HG03520 (cell line): ENCODE measurements around the gene STMN1.

Experiments
- ATAC-seq: cut with Tn5 transposase; IDR thresholded peaks from one replicate; pipeline ENCODE4 v1.9.1; 2021; ENCODE audit warnings: mild to moderate bottlenecking, moderate library complexity; ENCODE audit not compliant: unreplicated experiment

STMN1 gene

DNA sequence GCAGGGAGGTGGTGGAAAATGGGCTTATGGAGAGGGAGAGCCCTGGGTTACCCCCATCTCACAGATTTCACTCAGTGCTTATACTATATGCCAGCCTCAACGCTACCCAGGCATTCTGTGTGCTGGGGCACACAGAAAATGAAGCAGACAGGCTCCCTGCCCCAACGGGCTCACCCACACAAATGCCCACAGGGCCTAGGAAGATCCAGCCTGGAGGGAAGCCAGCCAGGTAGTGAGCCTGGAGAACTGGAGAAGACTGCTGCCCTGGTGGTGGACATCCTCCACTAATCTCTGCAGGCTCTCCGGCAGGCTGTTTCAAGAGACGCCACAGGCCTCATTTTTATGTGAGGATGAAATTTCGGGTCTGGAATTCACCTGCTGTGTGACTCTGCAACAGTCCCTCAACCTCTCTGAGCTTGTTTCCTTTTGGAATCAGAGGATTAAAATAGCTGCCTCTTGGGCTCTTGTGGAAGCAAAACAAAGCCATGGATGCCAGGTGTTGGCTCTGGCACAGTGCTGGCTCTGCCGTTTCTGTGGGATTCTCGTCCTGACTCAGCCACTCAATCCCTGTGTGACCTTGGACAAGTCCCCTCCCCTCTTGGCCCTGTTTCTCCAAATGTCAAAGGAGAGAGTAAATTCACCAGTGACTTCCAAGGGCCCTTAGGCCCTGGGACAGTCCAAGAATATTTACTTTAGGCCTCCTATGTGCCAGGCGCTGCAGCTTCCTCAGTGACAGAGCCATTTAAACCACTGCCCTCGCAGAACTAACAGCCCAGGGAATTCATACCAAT, 34.3 kb downstream of the STMN1 start:
- ATAC-seq = no peak

DNA sequence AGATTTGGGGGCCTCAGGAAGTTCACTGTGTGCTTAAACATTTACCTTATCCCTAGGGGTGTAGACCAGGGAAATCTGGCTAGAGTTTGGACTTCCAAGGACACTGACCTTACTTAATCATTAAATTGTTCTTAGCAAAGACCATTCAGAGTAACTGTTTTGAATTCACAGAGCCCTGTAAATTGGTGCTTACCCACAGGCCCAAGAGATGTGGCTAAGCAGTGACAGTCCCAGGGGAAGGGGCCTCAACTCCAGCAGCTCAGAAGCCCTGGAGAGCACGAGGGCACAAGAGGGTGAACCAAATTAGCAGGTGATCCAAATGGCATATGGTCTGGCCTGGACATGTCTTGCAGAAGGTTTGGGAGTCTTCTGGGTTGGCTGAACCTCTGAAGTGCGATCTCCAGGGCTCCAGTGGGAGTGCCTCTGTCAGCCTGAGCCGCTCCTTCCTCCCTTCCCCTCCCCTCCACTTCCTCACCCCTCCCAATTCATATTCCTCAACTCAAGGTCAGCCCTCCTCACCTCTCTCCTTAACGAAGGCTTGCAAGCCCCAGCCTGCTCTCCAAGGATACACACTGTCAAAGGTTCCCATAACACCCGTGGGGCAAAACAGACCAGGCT, 35.0 kb downstream of the STMN1 start:
- ATAC-seq = no peak

DNA sequence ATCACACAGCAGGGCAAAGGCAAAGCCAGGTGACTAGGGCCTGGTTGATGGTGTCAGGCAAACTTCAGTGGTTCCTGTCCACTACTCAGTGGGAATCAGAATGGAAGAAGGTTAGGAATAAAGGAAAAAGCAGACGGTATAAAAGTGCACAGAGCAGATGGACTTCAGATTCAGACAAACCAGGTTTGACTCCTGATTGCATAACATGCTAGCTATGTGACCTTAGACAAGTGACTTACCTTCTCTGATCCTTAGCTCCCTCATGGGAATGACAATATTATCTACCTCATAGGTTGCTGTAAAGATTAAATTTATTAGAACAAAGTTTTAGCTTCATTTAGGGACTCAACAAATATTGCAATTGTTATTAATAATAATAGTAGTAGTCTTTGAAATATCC, 35.6 kb downstream of the STMN1 start:
- no peak for ATAC-seq

DNA sequence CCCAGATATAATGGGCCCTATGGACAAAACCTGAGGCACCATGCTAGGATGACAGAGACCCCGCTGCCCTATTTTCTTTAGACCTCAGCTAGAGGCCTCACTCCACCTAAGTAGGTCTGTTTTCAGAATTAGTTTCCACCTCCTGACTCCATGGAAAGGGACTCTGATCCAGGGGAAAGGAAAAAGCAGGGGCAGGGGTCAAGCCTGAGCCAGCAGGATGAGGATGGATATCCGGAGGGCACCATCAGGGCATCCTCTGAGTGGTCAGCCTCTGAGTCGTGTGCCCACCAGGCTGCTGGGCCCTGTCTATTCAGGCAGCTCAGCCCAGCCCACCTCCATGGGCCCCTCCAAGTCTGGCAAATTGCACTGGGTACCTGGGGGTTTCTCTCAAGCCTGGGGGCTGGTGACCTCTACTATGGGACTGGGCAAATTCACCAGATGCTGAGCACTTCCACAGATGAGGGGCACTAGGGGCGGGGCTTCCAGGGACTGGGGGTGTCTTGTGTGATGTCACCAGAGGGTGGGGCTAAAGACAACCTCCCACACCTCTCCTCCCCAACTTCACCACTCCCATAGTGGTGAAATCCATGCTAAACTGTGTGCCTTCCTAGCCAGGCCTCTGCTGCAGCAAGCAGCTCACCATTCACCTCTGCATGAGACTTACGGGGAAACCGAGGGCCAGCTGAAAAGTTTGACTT, 36.2 kb downstream of the STMN1 start:
- no peak for ATAC-seq

DNA sequence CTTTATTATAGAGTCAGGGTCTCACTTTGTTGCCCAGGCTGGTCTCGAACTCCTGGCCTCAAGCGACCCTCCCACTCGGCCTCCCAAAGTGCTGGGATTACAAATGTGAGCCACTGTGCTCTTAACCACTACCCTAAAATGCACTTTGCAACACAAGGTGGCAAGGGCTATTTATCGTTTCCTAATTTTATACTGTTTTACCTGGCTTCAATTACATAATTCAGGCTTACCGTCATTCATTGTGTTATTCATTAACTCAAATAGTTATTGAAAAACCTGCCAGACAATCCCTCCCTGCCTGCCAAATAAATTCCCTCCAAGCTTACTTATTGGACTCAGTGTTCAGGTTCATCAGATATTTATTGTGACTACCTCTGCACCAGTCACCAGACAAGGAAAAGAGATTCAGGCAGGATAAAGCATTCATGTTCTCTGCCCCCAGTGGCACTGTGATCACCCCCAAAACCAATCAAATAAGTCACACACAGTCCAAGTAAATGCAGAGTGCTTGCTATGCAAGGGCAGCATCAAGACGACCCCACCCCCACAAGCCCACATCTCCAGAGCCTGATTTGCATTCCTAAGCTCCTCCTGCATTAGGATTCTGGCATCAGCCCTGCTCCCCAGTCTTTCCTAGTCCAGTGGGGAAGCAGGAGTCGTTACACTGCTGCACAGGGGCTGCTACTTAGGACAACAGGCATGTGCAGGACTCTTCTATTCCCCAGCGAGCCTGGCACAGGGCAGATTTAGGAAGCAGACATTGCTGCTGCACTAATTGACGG, 38.8 kb downstream of the STMN1 start:
- no peak for ATAC-seq

DNA sequence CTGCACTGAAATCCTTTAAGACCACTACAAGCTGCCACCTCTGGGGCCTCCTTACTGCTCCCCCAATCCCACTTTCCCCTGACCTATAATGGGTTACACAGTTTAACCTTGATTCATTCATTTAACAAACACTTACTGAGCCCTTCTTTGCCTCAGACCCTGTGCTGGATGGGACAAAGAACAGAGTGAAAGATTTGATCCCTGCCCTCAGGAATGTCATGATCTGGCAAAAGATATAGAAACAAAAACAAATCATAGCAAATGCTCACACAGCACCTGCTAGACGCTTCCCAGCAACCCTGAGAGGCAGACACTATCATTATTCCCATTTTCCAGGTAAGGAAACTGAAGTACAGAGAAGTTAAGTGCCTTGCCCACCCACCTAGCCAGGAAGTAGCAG, 39.9 kb downstream of the STMN1 start:
- ATAC-seq = no peak

DNA sequence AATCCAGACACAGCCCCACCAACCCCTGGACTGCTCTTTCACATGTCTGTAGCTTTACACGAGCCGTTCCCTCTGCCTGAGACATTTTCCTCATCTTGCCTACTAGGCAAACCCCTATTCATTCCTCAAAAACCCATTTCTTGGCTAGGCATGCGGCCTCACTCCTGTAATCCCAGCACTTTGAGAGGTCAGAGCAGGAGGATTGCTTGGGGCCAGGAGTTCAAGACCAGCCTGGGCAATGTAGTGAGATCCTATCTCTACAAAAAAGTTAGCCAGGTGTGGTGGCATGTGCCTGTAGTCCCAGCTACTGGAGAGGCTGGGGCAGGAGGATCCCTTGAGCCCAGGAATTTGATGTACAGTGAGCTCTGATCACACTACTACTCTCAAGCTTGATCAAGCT, 41.8 kb downstream of the STMN1 start:
- no peak for ATAC-seq

DNA sequence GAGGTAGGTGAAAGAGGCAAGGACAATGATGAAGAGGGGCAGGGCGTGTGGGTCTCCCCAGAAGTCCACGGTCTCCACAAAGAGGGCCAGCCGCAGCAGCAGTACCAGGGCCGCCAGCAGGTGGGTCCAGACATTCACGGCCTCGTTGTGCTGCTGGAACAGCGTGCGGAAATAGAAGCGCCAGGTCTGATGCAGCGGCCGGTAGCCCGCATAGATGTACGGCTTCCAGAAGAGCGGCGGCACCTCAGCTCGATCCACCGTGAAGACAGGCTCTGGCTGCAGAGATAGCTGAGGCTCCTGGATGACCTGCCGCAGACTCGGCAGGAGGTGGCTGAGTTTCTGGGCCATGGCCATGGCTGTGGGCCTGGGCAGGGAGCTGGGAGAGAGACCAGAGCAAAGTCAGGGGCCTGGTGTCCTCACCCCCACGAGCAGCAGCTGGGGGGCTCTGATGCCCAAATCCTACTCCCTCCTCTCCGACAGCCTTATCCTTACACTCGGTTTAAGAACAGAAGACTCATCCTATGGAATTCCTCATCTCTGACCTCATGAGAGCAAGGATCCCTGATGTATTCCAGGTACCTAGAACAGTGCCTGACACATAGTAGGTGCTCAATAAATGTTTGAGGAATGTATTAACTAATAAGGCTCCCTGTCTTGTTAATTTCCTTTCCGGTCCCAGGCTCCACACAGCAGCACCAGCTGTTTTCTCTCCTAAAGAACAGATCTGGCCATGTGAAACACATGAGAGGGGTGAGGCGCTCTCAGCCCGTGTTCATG, 42.5 kb downstream of the STMN1 start:
- no peak for ATAC-seq

DNA sequence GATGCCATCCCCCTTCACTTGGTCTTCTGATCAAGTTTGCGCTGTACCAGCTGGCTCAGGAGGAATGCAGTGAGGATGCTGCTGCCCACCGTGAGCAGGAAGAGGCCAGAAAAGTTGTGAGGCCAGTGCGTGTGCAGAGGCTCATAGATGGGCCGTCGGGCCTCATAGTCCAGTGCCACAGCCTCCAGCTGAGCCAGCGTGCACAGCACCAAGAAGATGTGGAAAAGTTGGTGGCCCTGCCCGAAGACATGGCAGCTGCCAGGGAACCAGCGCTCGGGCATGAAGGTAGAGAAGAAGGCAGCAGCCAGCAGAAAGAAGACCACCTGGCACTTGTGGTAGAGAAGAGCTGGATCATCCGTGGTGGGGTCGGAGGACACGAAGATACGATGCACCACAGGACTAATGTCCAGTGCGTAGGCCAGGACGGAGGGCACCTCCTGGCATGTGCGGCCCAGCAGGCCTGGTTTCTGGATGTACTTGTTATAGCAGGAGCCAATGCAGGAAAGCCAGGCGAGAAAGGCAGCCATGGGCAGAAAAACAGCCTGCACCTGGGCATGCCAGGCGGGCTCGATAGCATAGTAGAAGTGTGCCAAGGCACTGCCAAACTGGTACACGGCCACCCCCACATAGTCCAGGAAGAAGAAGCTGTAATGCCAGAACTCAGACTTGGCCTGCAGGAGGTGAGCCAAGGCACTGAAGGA, 43.3 kb downstream of the STMN1 start:
- ATAC-seq = no peak

DNA sequence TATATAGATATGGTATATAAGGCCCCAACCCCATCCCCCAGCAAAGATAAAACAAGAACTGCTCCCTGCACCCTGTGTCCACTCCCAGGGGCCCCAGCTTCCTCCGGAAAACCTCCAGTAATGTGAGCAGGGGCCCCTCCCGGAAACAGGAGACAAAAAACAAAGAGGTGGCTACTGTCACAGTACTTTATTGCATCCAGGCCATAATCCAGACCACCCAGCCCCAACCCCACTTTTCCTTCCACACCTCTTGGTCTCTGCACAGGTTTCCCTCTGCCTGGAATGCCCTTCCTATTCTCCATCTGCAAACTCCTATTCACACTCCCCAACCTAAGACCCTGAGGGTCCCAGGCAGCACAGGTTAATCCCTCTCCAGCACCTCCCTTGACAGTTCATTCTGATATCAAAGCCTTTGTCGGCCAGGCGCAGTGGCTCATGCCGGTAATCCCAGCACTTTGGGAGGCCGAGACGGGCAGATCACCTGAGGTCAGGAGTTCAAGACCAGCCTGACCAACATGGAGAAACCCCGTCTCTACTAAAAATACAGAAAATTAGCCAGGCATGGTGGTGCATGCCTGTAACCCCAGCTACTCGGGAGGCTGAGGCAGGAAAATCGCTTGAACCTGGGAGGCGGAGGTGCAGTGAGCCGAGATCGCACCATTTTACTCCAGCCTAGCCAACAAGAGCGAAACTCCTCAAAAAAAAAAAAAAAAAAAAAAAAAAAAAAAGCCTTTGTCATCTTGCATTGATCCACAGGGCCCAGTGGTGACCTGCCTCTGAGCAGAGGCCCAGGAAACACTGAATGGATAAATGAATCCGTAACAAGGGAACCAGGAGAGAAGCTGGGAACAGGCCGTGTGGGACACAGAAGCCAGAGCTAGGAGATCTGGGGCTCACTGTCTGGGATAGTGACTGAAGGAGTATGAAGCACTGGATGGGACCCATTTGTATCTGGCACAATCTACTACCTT, 44.6 kb downstream of the STMN1 start:
- ATAC-seq = no peak

DNA sequence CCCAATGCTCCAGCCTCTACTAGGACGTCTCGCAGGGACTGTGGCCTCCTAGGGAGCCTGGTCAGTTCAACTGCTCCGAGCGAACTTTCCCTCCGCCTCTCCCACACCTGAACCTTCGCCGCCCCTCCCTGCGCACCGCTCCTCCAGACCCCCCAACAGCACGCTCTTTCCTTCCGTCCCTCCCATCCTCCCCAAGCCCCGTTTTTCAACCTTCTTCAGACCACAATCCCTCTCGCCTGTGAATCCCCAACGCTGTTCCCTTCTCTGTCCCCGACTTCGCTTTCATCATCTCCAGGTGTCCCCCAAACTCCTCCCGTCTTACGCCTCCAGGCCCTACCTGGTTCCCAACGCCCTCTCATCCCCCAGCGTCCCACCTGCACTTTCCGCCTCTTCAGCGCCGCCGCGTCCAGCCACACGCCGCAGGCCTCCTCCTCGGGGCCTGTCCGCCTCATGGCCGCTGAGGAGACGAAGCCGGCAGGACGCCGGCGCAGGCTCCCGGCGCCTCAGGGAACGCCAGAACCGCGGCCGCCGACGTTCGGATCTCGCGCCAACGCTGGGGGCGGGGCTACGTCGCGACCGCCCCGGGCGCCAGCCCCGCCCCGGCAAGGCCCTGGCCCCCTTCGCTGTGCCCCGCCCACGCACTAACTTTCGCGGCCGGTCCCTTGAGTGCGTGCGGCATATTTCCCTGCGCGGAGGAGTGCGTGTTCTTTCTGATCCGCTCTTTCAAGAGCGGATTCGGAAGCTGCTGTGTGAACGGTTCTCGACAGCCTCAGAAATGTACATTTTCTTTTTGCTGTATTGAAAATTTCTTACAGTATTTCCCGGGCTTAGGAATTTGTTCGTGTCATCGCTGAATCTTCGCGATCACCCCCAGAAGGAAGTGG, 47.1 kb downstream of the STMN1 start, which contains the start of gene AUNIP:
Gene AUNIP (minus strand): TSS at position 552 of the 884 bp plus-strand sequence. CDS start 100 bp downstream, at position 452.
- ATAC-seq = peak; percentile 82

DNA sequence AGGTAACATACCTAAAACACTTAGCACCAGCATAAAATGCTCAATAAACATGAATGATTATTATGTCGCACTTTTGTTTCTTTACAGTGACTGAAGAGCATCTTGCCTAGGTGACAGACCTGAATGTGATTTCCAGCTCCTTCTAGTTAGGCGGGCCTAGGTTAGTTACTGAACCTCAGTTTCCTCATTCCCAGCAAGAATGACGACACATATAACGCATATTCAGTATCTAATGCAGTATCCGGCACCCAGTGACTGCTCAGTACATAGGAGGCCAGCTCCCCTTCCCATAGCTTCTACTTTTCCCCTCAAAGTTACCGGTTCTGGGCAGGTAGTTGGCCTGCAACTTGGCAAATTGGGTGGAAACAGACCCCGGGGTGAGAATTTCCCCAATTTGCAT, 47.7 kb downstream of the STMN1 start:
- ATAC-seq = no peak

DNA sequence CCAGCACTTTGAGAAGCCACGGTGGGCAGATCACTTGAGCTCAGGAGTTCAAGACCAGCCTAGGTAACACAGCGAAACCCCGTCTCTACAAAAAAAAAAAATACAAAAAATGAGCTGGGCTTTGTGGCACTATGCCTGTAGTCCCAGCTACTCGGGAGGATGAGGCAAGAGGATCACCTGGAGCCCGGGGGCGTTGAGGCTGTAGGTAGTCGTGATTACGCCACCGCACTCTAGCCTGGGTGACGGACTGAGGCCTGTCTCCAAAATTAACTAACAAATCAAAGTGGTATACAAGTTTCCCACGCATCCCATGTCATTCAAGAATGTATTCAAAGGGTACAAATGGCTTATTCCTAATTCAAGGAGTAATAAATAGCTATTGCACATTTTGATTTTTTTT, 49.4 kb downstream of the STMN1 start:
- ATAC-seq = no peak

DNA sequence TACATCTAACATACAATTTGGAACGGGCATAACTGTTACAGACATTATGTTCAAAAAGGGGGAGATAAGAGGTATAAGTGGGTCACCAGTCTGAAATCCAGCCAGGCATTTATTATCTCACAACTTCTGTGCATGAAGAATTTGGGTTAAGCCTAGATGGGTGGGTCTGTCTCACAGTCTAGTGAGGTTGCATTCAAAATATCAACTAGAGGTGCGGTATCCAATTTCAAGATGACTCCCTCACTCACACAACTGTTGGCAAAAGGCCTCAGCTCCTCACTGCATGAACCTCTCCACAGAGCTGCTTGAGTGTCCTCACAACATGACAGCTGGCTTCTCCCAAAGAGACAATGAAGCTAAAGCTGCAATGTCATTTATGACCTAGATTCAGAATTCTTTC, 51.7 kb downstream of the STMN1 start:
- ATAC-seq = no peak
